Activated T-helper 1 cell treated with Interleukin-2 at 50 U/mL for 16 hours (primary cell): Measurements from ENCODE around the gene CHERP.

Experiments
- DNase-seq: peaks from one replicate; pipeline ENCODE4 v3.0.0-alpha.2; 2020; ENCODE audit warnings: low read depth

Gene CHERP, protein sequence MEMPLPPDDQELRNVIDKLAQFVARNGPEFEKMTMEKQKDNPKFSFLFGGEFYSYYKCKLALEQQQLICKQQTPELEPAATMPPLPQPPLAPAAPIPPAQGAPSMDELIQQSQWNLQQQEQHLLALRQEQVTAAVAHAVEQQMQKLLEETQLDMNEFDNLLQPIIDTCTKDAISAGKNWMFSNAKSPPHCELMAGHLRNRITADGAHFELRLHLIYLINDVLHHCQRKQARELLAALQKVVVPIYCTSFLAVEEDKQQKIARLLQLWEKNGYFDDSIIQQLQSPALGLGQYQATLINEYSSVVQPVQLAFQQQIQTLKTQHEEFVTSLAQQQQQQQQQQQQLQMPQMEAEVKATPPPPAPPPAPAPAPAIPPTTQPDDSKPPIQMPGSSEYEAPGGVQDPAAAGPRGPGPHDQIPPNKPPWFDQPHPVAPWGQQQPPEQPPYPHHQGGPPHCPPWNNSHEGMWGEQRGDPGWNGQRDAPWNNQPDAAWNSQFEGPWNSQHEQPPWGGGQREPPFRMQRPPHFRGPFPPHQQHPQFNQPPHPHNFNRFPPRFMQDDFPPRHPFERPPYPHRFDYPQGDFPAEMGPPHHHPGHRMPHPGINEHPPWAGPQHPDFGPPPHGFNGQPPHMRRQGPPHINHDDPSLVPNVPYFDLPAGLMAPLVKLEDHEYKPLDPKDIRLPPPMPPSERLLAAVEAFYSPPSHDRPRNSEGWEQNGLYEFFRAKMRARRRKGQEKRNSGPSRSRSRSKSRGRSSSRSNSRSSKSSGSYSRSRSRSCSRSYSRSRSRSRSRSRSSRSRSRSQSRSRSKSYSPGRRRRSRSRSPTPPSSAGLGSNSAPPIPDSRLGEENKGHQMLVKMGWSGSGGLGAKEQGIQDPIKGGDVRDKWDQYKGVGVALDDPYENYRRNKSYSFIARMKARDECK

DNA sequence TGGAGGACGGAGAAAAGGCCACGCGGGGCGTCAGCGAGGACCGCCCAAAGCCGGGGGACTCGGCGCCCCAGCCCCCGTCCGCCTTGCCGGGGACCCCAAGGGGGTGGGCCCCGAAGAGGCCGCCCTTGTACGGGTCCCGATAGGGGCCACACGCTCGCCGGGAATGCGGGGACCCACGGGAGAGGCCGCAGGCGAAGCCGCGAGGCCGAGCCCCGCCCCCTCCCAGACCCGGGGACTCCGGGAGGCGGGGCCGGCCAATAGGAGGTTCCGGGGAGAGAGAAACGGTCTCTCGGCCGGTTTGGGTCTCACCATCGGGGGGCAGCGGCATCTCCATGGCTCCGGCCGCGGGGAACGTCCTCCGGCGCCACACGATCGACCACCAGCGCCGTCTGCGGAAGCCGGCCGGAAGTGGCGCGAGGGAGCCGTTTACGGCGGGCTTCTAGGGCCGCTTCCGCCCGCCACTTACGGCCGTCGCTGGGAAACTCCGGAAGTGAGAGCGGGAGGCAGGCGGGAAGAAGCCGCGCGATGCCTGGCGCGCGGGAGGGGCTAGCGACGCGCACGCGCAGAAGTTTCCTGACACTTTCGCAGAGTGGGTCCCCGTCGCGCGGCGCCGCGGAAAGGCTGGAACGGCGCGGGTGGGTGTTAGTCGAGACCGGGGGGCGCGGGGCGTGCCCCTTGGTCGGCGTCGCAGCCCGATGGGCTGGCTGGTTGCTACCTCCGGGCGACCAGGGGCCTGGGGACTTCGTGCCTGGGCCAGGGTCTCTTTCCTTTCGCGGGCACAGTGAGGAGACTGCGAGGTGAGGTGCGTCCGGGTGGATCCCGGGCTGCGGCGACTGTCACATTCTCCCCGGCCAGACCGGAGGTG lies at the start of gene CHERP:
Gene CHERP, minus strand, starts transcription at position 393 of the 865 bp plus-strand sequence. Its CDS starts 59 bp downstream, at position 334.
- DNase-seq: peak; percentile 94

DNA sequence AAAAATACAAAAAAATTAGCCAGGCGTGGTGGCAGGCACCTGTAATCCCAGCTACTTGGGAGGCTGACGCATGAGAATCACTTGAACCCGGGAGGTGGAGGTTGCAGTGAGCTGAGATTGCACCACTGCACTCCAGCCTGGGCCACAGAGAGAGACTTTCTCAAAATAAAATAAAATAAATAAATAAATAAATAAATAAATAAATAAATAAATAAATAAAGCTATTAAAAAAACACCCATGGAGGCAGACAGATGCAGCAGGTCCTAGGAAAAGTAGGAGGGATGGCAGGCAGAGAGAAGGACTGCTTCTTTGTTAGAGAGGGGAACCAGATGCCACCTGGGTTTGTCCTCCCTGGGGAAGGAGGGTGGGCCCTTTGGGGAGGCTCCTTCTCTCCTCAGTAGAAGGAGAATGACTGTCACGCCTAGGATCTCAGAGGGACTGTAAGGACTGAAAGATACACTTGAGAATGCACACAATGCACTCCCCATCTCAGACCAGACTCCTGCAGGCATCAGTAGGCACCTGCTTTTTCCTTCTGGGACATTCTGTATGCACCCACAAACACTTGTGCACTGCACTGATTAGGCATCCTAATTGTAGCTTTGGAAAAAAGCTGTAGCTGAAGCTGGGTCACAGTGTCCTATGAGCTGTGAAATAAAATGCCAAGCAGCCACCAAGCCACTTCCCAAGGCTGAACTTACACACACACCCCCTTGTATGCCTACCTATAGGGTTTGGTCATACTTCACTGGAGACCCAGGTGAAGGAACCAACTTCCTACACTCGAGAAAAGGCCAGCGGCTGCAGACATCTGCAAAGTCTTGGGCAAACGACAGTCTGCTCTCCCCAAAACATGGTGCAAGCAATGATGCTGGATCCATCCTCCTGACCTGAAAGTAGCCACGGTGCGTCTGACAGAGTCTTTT lies 48.9 kb upstream of the CHERP start:
- DNase-seq: no peak

DNA sequence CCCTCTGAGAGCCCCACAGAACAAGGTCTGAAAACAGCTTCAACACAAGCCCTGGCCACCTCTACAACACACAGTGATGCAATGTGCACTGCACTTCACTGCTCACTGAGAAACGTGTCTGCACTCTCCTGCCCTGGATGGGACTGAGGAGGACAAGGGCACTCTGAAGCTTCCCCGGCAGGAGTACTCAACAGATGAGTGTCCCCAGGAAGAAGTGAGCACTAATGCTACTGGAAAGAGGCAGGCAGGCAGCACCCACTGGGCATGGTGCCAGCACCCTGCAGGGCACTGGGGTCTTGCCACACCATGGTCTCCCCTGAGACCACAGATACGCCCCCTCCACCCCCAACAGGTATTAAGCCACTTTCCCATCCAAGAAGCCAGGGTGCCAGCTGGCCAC lies 47.7 kb upstream of the CHERP start:
- no peak for DNase-seq

DNA sequence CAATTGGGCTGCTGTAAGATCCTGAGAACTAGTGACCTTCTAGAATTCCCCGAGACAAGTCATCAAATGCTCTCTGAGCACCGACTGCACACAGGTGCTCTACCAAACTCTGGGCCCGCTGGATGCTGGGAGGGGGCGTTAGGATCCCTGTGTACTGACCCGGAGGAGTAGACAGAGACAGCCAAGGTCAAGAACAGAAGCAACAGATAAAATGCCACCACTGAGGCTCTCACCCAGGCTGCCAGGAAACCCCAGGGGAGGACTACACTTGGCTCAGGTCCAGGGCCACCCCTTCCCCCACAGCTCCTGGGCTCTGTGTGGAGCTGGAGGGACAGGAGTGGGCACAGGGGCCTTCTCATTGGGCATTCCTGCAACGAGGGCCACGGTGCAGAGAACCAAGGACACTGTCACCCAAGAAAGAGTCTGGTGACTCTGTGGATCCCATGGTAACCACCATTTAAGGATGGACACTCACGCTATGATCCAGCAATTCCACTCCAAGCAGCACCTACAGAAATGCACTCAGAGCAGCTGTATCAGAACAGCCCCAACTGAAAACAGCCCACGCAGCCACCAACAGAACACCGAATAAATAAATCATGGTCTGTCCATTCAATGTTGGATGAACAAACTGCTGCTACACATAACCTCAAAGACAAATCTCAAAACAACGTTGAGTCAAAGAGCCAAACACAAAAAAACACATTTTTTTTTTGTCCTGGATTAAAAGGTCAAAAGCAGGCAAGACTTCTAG lies 46.8 kb upstream of the CHERP start:
- no peak for DNase-seq

DNA sequence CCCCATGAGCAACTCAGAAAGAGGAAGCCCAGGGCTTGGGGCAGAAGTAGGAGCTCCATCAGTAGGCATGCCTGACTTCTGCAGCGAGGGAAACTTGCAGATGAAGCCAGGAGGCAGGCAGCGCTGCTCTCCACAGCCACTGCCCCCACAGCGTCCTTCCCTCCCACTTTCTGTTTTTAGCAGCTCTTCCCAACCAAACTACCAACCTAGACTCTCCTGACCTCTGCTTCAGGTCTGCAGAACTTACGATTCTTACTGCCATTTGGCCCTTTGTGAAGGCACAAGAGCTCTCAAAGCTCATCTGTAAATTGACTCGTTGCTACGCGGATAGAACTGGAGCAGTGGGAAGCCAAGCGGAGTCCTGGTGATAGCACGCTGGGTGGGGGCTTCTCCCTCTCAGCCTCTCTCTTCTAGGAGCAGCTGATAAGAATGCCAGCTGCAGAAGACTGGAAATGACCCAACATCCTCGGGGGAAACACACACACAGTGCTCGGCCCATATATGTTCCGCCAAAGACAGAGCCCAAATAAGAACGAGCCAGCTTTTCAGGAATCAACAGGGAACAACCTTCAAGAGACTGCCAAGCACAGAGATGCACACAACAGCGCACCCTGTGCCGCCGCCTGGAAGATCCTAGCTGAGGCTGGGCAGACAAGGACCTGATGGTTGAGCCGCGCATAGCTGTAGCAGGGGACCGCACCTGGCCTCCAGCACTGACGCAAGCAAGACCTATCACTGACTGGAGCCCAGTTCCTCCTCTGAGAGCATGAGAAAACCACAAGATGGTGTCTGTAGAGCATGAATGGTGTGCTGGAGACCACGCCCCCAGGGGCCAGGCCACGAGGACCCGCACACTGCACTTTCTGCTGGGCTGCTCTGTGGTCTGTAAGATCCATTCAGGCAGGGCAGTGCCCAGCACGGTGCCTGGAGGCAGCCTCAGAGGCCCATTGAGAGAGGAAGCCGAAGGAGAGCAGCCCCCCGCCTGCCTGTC lies 45.9 kb upstream of the CHERP start:
- peak; percentile 35 for DNase-seq

DNA sequence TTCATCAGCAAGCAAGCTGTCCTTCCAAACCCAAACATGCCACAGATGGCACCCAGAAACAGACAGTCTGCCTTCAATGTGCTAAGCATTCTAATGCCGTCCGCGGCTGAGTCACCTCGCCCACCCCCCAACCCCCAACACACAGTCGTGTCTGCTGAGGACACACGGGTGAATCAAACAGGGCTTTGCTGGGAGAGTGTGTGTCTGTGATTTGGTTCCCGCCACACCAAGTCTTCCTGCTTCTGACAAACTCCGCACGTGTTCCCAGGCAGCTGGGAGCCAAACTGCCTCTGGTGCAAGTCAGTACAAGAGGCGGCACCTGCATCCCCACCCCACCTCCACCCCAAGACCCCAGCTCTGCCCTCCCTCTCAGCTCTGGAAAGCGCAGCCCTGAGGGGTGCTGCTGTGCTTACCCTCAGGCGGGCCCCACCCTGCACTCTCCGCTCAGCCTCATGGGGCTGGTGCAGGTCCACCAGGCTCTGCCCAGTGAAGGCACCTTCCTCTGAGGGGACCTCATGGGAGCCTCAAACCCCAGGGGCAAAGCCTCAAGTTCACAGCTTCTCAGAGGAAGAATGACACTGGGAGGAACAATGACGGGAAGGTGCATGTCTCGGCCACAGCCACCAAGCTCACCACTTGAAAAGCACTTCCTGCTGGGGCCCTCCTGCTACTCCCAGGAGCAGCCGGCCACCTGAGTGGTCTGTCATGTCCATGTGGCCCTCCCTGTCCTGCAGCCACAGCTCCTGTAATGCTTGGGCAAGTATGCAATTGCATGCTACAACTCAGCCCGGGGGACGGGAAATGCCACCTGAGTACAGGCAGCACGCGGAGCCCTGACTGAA lies 45.0 kb upstream of the CHERP start:
- DNase-seq: peak; percentile 39

DNA sequence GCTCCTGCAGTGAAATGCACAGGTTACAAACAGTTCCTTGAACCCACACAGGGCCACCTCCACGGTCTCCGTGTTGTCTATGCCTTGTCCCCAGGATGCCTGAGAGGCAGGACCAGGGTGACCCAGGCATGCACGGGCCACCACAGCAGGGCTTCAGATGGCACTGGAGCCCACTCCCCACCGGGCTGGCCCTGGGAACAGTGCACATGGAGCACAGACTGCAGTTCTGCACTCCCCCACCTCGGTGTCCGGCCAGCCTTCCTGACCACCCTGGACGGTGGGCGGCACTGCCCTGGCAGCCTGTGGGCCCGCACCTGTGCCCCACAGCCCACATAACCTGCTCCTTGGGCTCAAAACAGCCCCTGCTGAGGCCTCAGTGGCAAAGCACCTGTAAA lies 44.2 kb upstream of the CHERP start:
- no peak for DNase-seq

DNA sequence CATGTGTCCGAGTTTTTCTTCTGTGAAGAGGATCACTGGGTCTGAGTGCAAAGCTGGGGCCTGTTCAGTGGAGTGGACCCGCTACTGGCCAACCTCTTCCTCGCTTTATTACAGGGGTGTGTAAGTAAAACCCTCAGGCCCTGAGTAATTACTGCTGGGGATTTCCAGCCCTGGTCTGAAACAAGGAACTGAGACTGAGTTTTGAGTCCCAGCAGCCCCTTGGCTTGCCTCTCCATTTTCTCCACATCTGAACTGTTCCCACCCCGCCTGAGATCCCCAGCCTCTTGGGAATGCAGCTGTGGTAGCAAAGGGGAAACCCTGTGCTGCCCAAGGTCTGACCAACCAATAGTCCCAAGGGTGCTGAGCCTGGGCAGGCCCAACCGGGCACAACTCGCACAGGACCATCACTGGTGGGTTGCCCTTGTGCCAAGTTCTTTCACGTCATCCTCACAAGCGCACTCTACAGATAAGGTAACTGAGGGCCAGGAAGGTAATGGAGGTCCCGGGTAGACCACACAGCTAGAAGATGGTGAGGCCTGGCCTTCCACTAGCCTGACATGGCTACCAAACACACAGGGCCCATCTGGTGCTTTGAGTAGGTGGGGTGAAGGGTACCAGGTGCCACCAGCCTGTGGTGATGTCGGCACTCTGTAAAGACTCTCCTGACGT lies 43.7 kb upstream of the CHERP start:
- no peak for DNase-seq

DNA sequence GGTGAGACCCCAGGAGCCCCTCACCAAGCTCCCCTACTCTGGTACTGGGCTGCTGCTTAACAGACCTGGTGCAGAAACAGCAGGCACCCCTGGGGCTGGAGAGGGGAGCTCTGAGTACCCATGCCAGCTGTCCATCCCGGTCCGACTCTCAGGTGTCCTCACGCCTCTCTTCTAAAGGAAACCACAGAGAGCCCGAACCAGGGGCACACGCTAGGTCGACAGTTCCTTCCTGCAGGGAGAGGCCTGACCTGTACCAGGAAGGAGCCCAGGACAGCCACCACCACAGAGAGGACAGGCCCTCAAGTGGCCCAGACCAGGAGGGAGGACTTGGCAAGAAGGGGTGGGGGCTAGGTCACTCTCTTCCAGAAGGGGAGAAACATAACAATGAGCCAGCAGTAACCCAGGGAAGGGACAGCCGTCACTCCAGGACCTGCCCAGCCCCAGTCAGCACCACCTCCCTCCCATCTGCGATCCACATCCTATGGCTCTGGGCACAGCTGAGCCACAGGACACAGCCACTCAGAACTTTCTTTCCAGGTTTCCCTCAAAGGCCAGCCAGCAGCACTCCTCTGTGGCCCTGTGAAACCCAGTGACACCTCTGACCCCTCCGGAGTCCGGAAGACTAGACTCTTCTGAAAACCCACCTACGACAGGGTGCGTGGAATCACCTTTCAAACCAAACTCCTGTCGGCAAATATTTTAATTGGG lies 43.0 kb upstream of the CHERP start:
- no peak for DNase-seq

DNA sequence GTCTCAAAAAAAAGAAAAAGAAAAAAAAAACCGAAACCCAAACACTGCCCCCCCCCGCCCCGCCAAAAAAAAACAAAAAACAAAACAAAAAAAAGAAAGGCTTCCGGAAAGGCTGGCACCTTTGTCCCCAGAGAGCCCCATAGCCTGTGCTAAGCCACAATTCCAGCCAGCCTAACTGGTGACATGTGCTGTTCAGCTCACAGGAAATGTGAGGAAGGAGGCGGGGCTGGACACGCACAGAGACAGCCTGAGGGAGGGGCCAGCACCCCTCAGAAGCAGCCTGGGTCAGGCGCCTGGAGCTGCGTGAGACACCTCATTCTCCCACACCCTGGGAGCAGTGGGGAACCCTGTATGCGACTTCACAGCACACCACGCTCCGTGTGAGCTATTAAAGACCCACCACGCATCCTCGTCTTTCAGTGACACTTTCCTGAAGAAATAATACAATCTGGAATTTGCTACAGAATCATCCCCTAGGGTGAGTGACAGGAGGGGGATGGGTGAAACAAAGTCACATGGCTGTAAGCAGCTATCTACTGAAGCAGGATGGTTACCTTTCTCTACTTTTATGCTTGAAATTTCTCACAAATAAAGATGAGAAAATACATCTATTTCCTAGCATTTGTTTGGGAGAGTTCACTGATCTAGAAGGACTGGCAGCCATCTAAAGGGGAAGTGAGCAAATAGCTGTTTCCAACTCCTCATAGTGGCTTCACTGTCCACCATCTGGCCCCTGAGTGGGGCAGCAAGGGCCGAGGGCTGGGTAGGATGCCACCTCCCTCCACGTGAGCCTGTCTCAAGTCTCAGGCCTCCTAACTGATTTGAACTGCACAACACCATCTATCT lies 42.2 kb upstream of the CHERP start:
- DNase-seq: peak; percentile 80

DNA sequence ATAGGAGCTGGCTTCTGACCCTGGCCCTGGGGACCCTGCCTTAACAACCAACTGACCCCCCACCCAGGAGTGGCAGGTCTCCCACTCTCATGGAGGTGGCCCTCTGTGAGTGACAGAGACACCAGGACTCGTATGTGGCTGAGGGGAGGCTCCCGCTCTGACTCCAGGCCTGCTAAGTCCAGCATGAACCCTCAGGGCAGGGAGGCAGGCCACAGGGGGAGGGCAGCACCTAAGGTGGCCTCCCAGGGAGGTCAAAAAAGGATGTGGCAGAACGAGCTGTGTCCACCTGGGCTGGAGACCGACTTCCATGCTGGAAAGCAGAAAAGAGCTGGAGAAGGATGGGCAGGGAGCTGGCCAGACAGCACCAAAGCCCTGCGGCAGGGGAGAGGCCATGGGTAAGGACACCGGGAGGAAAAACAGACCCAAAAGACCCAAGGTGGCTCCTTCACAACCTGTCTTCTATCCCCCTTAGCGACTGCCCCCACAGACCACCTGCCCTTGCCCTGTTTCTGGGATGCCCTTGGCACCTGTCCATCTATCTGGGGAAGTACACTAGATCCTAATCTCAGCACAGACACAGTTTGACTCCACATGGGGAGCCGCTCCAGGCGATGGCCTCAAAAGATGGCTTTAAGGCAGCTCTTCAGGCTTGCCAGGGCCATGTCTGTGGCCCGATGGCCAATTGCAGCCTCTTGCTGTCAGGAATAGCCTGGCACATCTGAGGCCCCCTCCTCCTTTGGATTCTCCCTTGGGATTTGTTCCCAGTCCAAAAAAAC lies 40.4 kb upstream of the CHERP start:
- DNase-seq: no peak

DNA sequence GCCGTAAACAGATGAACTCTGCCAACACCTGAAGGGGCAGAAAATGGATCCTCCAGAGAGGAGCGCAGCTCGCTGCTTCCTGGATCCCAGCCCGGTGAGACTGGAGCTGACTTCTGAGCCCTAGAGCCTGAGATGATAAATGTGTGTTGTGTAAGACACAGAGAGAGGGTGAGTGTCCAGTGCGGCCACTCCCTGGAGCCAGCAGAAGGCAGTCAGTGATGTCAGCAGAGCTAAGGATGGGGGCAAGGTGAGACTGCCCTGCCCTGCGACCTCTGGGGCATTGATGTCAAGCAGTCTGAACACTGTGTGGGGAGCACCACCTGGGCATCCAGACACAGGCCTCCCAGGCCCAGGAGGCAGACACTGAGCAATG lies 39.7 kb upstream of the CHERP start:
- DNase-seq: no peak

DNA sequence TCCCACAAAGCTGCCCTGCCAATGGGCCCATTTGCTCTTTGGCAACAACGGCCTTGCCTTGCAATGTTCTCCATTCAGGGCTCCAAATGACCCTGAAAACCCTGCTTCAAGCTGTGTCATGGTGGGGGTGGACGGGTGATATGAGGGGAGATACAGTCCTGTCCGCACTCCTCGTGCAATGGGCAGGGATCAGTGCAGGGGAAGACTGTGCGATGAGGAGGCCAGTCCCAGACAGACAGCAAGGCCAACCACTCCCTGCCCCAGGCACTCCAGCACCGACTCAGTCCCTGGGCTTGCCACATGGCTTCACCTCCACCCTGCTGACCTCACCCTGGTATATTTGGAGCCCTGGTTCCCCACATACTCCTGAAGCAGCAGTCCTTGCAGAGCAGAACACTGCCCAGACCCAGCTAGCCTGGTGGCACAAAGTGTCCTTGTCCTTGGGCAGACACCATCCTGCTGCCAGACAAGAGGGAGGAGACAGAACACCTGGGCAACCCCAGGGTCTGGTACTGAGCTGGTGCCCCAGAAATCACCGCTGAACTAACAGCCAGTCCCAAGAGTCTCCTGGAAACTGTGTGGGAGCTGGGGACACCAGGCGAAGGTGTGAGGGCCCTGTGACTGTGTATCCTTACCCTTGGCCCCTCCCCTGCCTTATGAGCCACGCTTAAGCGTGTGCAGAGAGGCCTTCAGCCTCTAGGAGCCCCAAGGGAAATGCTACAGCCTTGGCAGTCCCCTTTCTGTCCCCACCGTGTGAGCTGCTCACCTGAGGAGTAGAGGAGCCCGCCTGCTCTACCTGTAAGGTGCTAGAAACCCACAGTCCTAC lies 39.1 kb upstream of the CHERP start:
- no peak for DNase-seq

DNA sequence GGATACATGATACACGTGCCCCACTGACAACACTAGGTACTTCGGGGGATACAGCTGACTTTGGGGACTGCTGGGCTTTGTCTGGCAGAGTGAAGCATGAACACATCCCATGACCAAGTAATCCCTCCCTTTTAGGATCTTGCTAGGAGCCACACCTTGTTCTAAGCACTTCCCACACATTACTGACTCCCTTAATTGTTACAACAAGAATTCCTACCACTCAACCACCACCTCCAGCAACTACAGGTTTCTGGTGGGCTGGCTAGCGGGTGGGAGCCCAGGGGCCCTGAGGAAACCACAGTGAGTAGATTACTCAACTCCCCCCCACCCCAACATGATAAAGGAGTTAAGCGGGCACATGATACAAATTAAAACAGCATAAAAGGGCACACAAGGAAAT lies 37.1 kb upstream of the CHERP start:
- no peak for DNase-seq
